Transverse colon (tissue), 4 donors: ENCODE data around the gene AKAP7.

ENCODE experiments used
- EP300 ChIP-seq: sonication (generic); formaldehyde crosslinking; IDR thresholded peaks from one replicate; pipeline ENCODE4 v1.6.1; 2017; ENCODE audit warnings: antibody characterized with exemption, low read depth
- POLR2AphosphoS5 ChIP-seq, 3 donors: sonication (generic); formaldehyde crosslinking; IDR thresholded peaks; one replicate each; pipeline ENCODE4 v1.6.1; 2016; ENCODE audit warnings: antibody characterized with exemption in 3 of 3
- TF ChIP-seq, protein P1 (sequence below), 5 experiments: fragments of 200-600 bp in 3 of 5; fragments of 450-650 bp in 2 of 5; sonication (generic) in 3 of 5; IDR thresholded peaks; 1 replicate in 2 of 5; 2 replicates in 3 of 5; pipeline ENCODE4 v1.5.1; 2016 to 2017; ENCODE audit warnings: antibody characterized with exemption in 5 of 5, inconsistent platforms in 3 of 5, mild to moderate bottlenecking in 2 of 5, moderate library complexity in 1 of 5

GRCh38 chr6:131292145-131292938 lies 157.1 kb downstream of the AKAP7 start:
- TF ChIP-seq, protein P1, sequence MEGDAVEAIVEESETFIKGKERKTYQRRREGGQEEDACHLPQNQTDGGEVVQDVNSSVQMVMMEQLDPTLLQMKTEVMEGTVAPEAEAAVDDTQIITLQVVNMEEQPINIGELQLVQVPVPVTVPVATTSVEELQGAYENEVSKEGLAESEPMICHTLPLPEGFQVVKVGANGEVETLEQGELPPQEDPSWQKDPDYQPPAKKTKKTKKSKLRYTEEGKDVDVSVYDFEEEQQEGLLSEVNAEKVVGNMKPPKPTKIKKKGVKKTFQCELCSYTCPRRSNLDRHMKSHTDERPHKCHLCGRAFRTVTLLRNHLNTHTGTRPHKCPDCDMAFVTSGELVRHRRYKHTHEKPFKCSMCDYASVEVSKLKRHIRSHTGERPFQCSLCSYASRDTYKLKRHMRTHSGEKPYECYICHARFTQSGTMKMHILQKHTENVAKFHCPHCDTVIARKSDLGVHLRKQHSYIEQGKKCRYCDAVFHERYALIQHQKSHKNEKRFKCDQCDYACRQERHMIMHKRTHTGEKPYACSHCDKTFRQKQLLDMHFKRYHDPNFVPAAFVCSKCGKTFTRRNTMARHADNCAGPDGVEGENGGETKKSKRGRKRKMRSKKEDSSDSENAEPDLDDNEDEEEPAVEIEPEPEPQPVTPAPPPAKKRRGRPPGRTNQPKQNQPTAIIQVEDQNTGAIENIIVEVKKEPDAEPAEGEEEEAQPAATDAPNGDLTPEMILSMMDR (IDR thresholded peaks at IDR 0.05): no peak
- TF ChIP-seq POLR2AphosphoS5 (IDR thresholded peaks at IDR 0.05) (no peak), EP300 (no peak)
